ENCODE results near the gene RDH13.

DNA sequence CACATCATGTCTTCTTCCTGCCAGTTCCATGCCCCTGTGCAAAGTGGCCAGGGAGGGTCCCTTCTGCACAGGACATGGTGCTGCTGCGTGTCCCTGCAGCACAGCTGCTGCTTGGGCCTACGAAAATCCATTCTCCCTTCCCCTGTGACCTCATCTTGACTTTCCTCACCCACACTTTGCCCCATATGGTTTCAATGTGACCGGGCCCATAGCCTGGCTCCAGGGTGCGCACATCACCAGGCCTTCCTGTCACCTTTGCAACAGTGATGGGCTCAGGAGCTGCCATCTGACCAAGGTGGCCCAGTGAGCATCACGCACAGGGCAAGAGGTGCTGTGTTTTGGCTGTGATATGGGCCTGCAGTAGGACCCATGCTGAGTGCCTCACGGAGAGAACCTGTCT lies 43.6 kb upstream of the RDH13 start:
- TF ChIP-seq GATA2 (IDR thresholded peaks at IDR 0.05; ENCODE audit: low read depth, low read length) (no peak), GATA3 (IDR thresholded peaks at IDR 0.05; ENCODE audit: low read depth, low read length) (no peak)
